Lung (tissue), 12 donors: ENCODE measurements around the gene CRB3. TPM values are rescaled to one million over a fixed set of nuclear protein-coding genes. Genes with fewer than 3 reads are reported as not detected.

Source experiments
- ATAC-seq: fragments of 200-7000 bp; cut with Tn5 transposase; one replicate; pipeline ENCODE4 v1.9.1; 2020; ENCODE audit warnings: moderate number of reproducible peaks; ENCODE audit not compliant: insufficient read depth, low FRiP score
- DNase-seq, 3 donors: peaks; one replicate each; pipeline ENCODE4 v3.0.0-alpha.2; 2013 to 2017
- H3K27ac ChIP-seq, 2 donors: one replicate each; pipeline ENCODE4 v1.5.1; 2013; ENCODE audit warnings: mild to moderate bottlenecking in 2 of 2, moderate library complexity in 2 of 2, control low read depth in 1 of 2, inconsistent platforms in 1 of 2, low read depth in 1 of 2, low read length in 1 of 2
- H3K27me3 ChIP-seq, 3 donors: one replicate each; pipeline ENCODE4 v1.5.1; 2013; ENCODE audit warnings: low read length in 2 of 3; ENCODE audit not compliant: control insufficient read depth in 3 of 3, insufficient read depth in 3 of 3
- H3K36me3 ChIP-seq, 4 donors: one replicate each; pipeline ENCODE4 v1.5.1; 2013; ENCODE audit warnings: low read length in 4 of 4, mild to moderate bottlenecking in 1 of 4, moderate library complexity in 1 of 4; ENCODE audit not compliant: control insufficient read depth in 4 of 4, insufficient read depth in 4 of 4
- H3K4me1 ChIP-seq, 5 donors: one replicate each; pipeline ENCODE4 v1.5.1; 2013; ENCODE audit warnings: low read length in 5 of 5, mild to moderate bottlenecking in 2 of 5, moderate library complexity in 1 of 5; ENCODE audit not compliant: control insufficient read depth in 5 of 5, insufficient read depth in 5 of 5
- H3K4me3 ChIP-seq: one replicate; pipeline ENCODE4 v1.5.1; 2013; ENCODE audit warnings: mild to moderate bottlenecking, control low read depth, moderate library complexity
- H3K9ac ChIP-seq, 2 donors: one replicate each; pipeline ENCODE4 v1.5.1; 2013; ENCODE audit warnings: low read length in 2 of 2, control low read depth in 1 of 2; ENCODE audit not compliant: insufficient read depth in 1 of 2
- H3K9me3 ChIP-seq, 4 donors: one replicate each; pipeline ENCODE4 v1.5.1; 2013; ENCODE audit warnings: low read length in 3 of 4, mild to moderate bottlenecking in 1 of 4, moderate library complexity in 1 of 4; ENCODE audit not compliant: control insufficient read depth in 4 of 4, insufficient read depth in 3 of 4
- CTCF ChIP-seq: IDR thresholded peaks from 2 replicates; pipeline ENCODE4 v1.5.1; 2012; ENCODE audit warnings: mild to moderate bottlenecking; ENCODE audit errors: control extremely low read depth, extremely low read depth
- WGBS, 2 donors: extraction: QIAGEN DNeasy Blood & Tissue Kit; methylation state at CpG; one replicate each; pipeline ENCODE4 v1.1.7; 2013; 5-methylcytosine and 5-hydroxymethylcytosine counted together
- polyA plus RNA-seq, 2 donors: library from polyadenylated mRNA; stranded (reverse); fragments of 200-250 nt; gene quantifications; one replicate each; pipeline ENCODE4 v1.2.1, GENCODE V29; 2013
- total RNA-seq, 2 donors: library from RNA; depleted of rRNA in 1 of 2; stranded (reverse); fragments of >200 nt in 1 of 2; gene quantifications; one replicate each; pipeline ENCODE4 v1.2.1, GENCODE V29; 2014 to 2021
- donor health status: control.
- donor health status: control.
- donor health status: Bipolar disorder and iron deficiency.
- donor health status: healthy.
- donor health status: DM: yes; HTN: yes; CAD: no.

Gene CRB3
- total and polyA plus RNA-seq, 4 donors, result 22.5 to 81.8 (median 53.0) TPM

- no peak overlapping the region for H3K4me3 ChIP-seq
- WGBS, 2 donors, result 49 to 65% methylated on average over 20 of the region's 20 CpGs
- H3K27me3 ChIP-seq, result no peaks in the 10 kb centered on the region
- H3K36me3 ChIP-seq, result no peaks in the 10 kb centered on the region
- ATAC-seq, result no peak
- H3K9me3 ChIP-seq, result no peaks in the 10 kb centered on the region
- DNase-seq, result no peak
- H3K27ac ChIP-seq, result peak overlapping the region in 1 of 2 donors; percentile 65
- H3K4me1 ChIP-seq, result peaks cover 0 to 1% (median 0%) of the 10 kb centered on the region in 5 donors
- H3K9ac ChIP-seq, result no peak overlapping the region
- no peak for TF ChIP-seq CTCF
Measured at GRCh38 chr19:6509118-6509971, 45.3 kb downstream of the CRB3 start.

- Histone ChIP-seq H3K9me3 (no peaks in the 10 kb centered on the region), H3K27me3 (no peaks in the 10 kb centered on the region), H3K27ac (no peak overlapping the region), H3K4me1 (peaks cover 0 to 1% (median 0%) of the 10 kb centered on the region in 5 donors), H3K9ac (no peak overlapping the region), H3K36me3 (no peaks in the 10 kb centered on the region), H3K4me3 (no peak overlapping the region)
- WGBS, 2 donors, result 94 to 95% methylated on average over 7 of the region's 7 CpGs
- no peak for TF ChIP-seq CTCF
- DNase-seq (no peak), ATAC-seq (no peak)
Measured at GRCh38 chr19:6510618-6511017, 46.5 kb downstream of the CRB3 start.

- WGBS, 2 donors, result 81 to 93% methylated on average over 9 of the region's 9 CpGs
- no peaks in the 10 kb centered on the region for H3K9me3 ChIP-seq
- no peak overlapping the region for H3K9ac ChIP-seq
- H3K36me3 ChIP-seq, result no peaks in the 10 kb centered on the region
- TF ChIP-seq CTCF, result no peak
- H3K4me3 ChIP-seq, result no peak overlapping the region
- ATAC-seq (no peak), DNase-seq (no peak)
- peaks cover 0 to 8% (median 4%) of the 10 kb centered on the region in 5 donors for H3K4me1 ChIP-seq
- no peak overlapping the region for H3K27ac ChIP-seq
- H3K27me3 ChIP-seq, result no peaks in the 10 kb centered on the region
Measured at GRCh38 chr19:6514089-6514488, 50.0 kb downstream of the CRB3 start.
